Body of pancreas (tissue), 4 donors: ENCODE data around the gene UBASH3A. TPM values are rescaled to one million over a fixed set of nuclear protein-coding genes. Genes with fewer than 3 reads are reported as not detected.
A peak's percentile ranks its signal among the peaks of the same experiment; 100 is the strongest.
"Not testable (repeated sequence)": the region's sequence is repeated elsewhere in the genome, so short reads cannot be mapped to it uniquely, and the experiment has no call there.

Experiments
- ATAC-seq: fragments of 150-250 bp; one replicate; pipeline ENCODE4 v1.9.1; 2016
- DNase-seq, 4 donors: peaks; one replicate each; pipeline ENCODE4 v3.0.0-alpha.2; 2019
- H3K27ac ChIP-seq, 4 donors: fragments of 200-600 bp; sonication (generic); 1 replicate in 3 of 4; 2 replicates in 1 of 4; pipeline versions ENCODE4 v1.5.1 to v1.6.1; 2016 to 2019; ENCODE audit warnings: mild to moderate bottlenecking in 1 of 4, mixed read lengths in 1 of 4, moderate library complexity in 1 of 4
- H3K27me3 ChIP-seq, 2 donors: fragments of 200-600 bp; sonication (generic); one replicate each; pipeline ENCODE4 v1.6.0; 2016; ENCODE audit warnings: mild to moderate bottlenecking in 1 of 2
- H3K36me3 ChIP-seq, 2 donors: fragments of 200-600 bp; sonication (generic); replicated peaks in 1 of 2; 2 replicates each; pipeline ENCODE4 v1.5.1; 2016; ENCODE audit warnings: low read depth in 2 of 2; ENCODE audit not compliant: insufficient read depth in 1 of 2
- H3K4me1 ChIP-seq: fragments of 200-600 bp; sonication (generic); one replicate; pipeline ENCODE4 v1.6.0; 2016
- H3K4me3 ChIP-seq, 2 donors: fragments of 200-600 bp; sonication (generic); 1 replicate in 1 of 2; 2 replicates in 1 of 2; pipeline ENCODE4 v1.5.1; 2016 to 2019
- H3K9me3 ChIP-seq, 3 donors: fragments of 200-600 bp; sonication (generic); 1 replicate in 2 of 3; 2 replicates in 1 of 3; pipeline ENCODE4 v1.5.1; 2016
- CTCF ChIP-seq, 7 experiments: fragments of 450-650 bp in 4 of 7; fragments of 200-600 bp in 3 of 7; sonication (generic) in 3 of 7; IDR thresholded peaks; one replicate each; pipeline ENCODE4 v1.5.1; 2016 to 2019; ENCODE audit warnings: antibody characterized with exemption in 7 of 7
- POLR2A ChIP-seq, 3 donors: fragments of 450-650 bp; IDR thresholded peaks; one replicate each; pipeline ENCODE4 v1.6.1; 2016; ENCODE audit warnings: antibody characterized with exemption in 3 of 3, mild to moderate bottlenecking in 2 of 3
- WGBS, 2 donors: methylation state at CpG; one replicate each; pipeline ENCODE4 v1.1.5; 2017; 5-methylcytosine and 5-hydroxymethylcytosine counted together
- intact Hi-C: fragments of 100-400 bp; cut with DNase I; formaldehyde crosslinking; loops from one replicate; pipeline ENCODE4 v1.15.1; 2023
- total RNA-seq, 2 donors: library from RNA; depleted of rRNA; stranded (reverse); fragments of >200 nt; gene quantifications; one replicate each; pipeline ENCODE4 v1.1.0, GENCODE V29; 2016

The UBASH3A gene
- total RNA-seq, 2 donors from 2014 or later, result 0.26 TPM; not detected in 1

- peak in 1 of 4 donors; percentile 7 for DNase-seq
- no peak for TF ChIP-seq CTCF (IDR thresholded peaks at IDR 0.05)
- TF ChIP-seq POLR2A (IDR thresholded peaks at IDR 0.05), result no peak
- 89 to 93% methylated on average over 10 of the region's 10 CpGs for WGBS, 2 donors
- no peaks in the 10 kb centered on the region for H3K27me3 ChIP-seq
- no peak for ATAC-seq
- H3K4me3 ChIP-seq, result no peak overlapping the region
- intact Hi-C loops, result no loop called here
- H3K27ac ChIP-seq, result no peak overlapping the region
- H3K36me3 ChIP-seq, result no peaks in the 10 kb centered on the region
- H3K4me1 ChIP-seq, result peaks cover 56% of the 10 kb centered on the region
- no peaks in the 10 kb centered on the region for H3K9me3 ChIP-seq
Measured at GRCh38 chr21:42466700-42467099, 63.0 kb downstream of the UBASH3A start.

- 38 to 44% methylated on average over 12 of the region's 12 CpGs for WGBS, 2 donors
- no peaks in the 10 kb centered on the region for H3K9me3 ChIP-seq
- H3K4me1 ChIP-seq, result peaks cover 49% of the 10 kb centered on the region
- no peak for ATAC-seq
- DNase-seq, result peak in 3 of 4 donors; percentile 14 to 55 (median 53)
- intact Hi-C loops, result no loop called here
- no peaks in the 10 kb centered on the region for H3K36me3 ChIP-seq
- H3K4me3 ChIP-seq, result no peak overlapping the region
- no peaks in the 10 kb centered on the region for H3K27me3 ChIP-seq
- no peak overlapping the region for H3K27ac ChIP-seq
- TF ChIP-seq CTCF (IDR thresholded peaks at IDR 0.05) (peak in 3 of 7 experiments; percentile 22 to 39 (median 35)), POLR2A (IDR thresholded peaks at IDR 0.05) (no peak)
Measured at GRCh38 chr21:42467140-42467983, 63.7 kb downstream of the UBASH3A start.

- Histone ChIP-seq H3K27me3 (no peaks in the 10 kb centered on the region), H3K9me3 (no peaks in the 10 kb centered on the region), H3K4me3 (no peak overlapping the region), H3K27ac (no peak overlapping the region), H3K4me1 (peaks cover 39% of the 10 kb centered on the region), H3K36me3 (no peaks in the 10 kb centered on the region)
- no peak for TF ChIP-seq CTCF (IDR thresholded peaks at IDR 0.05)
- no peak for TF ChIP-seq POLR2A (IDR thresholded peaks at IDR 0.05)
- intact Hi-C loops, result no loop called here
- DNase-seq (peak in 1 of 4 donors; percentile 1), ATAC-seq (no peak)
- WGBS, 2 donors, result 78 to 84% methylated on average over 6 of the region's 6 CpGs
Measured at GRCh38 chr21:42468491-42469131, 64.9 kb downstream of the UBASH3A start.

- no peaks in the 10 kb centered on the region for H3K27me3 ChIP-seq
- no peak for TF ChIP-seq POLR2A (IDR thresholded peaks at IDR 0.05)
- no peak for TF ChIP-seq CTCF (IDR thresholded peaks at IDR 0.05)
- intact Hi-C loops, result no loop called here
- ATAC-seq (no peak), DNase-seq (no peak)
- no peak overlapping the region for H3K4me3 ChIP-seq
- peaks cover 39% of the 10 kb centered on the region for H3K4me1 ChIP-seq
- H3K27ac ChIP-seq, result no peak overlapping the region
- no peaks in the 10 kb centered on the region for H3K36me3 ChIP-seq
- no peaks in the 10 kb centered on the region for H3K9me3 ChIP-seq
- WGBS, 2 donors, result 82 to 92% methylated on average over 2 of the region's 2 CpGs
Measured at GRCh38 chr21:42469272-42469671, 65.6 kb downstream of the UBASH3A start.

DNA sequence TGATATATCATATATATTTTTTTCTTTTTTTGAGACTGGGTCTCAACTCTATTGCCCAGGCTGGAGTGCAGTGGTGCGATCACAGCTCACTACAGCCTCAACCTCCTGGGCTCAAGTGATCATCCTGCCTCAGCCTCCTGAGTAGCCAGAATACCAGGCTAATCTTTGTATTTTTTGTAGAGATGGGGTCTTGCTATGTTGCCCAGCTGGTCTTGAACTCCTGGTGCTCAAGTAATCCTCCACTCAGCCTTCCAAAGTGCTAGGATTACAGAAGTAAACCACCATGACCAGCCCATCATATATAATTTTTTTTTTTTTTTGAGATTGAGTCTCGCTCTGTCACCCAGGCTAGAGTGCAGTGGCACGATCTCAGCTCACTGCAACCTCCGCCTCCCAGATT lies 66.0 kb downstream of the UBASH3A start:
- H3K36me3 ChIP-seq, DNase-seq, ATAC-seq, intact Hi-C loops, H3K27me3 ChIP-seq, H3K9me3 ChIP-seq, H3K4me3 ChIP-seq, H3K27ac ChIP-seq: not testable (repeated sequence)
- WGBS, 2 donors, result 93 to 100% methylated on average over 4 of the region's 4 CpGs
- peaks cover 37% of the 10 kb centered on the region for H3K4me1 ChIP-seq
